Measurements from ENCODE around the gene TTC27. TPM values are rescaled to one million over a fixed set of nuclear protein-coding genes. Genes with fewer than 3 reads are reported as not detected.
"Not testable (repeated sequence)": the region's sequence is repeated elsewhere in the genome, so short reads cannot be mapped to it uniquely, and the experiment has no call there.

TTC27 gene
- total RNA-seq, 2 donors from 2014 or later, result 16.4 to 20.3 TPM

GRCh38 chr2:32632089-32632488, 4.2 kb downstream of the TTC27 start:
- Histone ChIP-seq H3K4me3 (ENCODE audit: low read length) (no peak overlapping the region), H3K36me3 (ENCODE audit: control insufficient read depth, insufficient read depth, low read length) (peaks cover 17% of the 10 kb centered on the region), H3K27me3 (ENCODE audit: control insufficient read depth, insufficient read depth, low read length, poor library complexity, severe bottlenecking) (no peaks in the 10 kb centered on the region), H3K9me3 (ENCODE audit: control insufficient read depth, low read length) (no peaks in the 10 kb centered on the region), H3K27ac (ENCODE audit: low read depth, low read length) (no peak overlapping the region), H3K9ac (ENCODE audit: extremely low read depth, low read length, poor library complexity, severe bottlenecking) (no peak overlapping the region), H3K4me1 (ENCODE audit: control insufficient read depth, insufficient read depth, low read length) (no peaks in the 10 kb centered on the region)
- Mint-ChIP-seq H3K27me3 (ENCODE audit: insufficient read depth) (no peaks in the 10 kb centered on the region), H3K4me3 (no peak overlapping the region), H3K27ac (no peak overlapping the region), H3K9me3 (no peaks in the 10 kb centered on the region), H3K36me3 (ENCODE audit: low read depth) (peaks cover 15% of the 10 kb centered on the region), H3K4me1 (peaks cover 2% of the 10 kb centered on the region)
- DNase-seq, result no peak
- 99% methylated on average over 5 of the region's 5 CpGs; no CpG with 5 or more reads in 1 of the 2 experiments for WGBS, 2 experiments (ENCODE audit: insufficient coverage in 1 of 2, insufficient read length in 1 of 2)
- TF ChIP-seq, protein P1, sequence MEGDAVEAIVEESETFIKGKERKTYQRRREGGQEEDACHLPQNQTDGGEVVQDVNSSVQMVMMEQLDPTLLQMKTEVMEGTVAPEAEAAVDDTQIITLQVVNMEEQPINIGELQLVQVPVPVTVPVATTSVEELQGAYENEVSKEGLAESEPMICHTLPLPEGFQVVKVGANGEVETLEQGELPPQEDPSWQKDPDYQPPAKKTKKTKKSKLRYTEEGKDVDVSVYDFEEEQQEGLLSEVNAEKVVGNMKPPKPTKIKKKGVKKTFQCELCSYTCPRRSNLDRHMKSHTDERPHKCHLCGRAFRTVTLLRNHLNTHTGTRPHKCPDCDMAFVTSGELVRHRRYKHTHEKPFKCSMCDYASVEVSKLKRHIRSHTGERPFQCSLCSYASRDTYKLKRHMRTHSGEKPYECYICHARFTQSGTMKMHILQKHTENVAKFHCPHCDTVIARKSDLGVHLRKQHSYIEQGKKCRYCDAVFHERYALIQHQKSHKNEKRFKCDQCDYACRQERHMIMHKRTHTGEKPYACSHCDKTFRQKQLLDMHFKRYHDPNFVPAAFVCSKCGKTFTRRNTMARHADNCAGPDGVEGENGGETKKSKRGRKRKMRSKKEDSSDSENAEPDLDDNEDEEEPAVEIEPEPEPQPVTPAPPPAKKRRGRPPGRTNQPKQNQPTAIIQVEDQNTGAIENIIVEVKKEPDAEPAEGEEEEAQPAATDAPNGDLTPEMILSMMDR (conservative IDR thresholded peaks at IDR 0.05), result no peak

DNA sequence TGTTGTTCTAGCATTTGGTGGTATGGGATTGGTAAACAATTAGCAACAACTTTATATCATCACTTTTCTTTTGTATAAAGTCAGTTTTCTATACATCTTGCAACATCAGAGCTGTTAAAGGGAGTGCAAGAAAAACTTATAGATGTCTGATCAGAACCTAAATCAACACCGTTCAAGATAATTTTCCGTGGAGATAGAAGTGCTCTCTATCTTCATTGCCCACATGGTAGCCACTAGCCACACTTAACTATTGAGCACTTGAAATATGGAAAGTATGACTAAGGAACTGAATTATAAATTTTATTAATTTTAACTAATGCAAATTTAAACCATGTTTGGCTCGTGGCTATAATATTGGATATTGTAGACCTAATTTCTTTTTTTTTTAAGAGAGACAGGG, 5.2 kb downstream of the TTC27 start:
- Mint-ChIP-seq H3K36me3 (ENCODE audit: low read depth) (peaks cover 19% of the 10 kb centered on the region), H3K27ac (no peak overlapping the region), H3K27me3 (ENCODE audit: insufficient read depth) (no peaks in the 10 kb centered on the region), H3K9me3 (no peaks in the 10 kb centered on the region), H3K4me3 (no peak overlapping the region), H3K4me1 (peaks cover 2% of the 10 kb centered on the region)
- TF ChIP-seq, protein P1 (conservative IDR thresholded peaks at IDR 0.05), result no peak
- Histone ChIP-seq H3K9ac (ENCODE audit: extremely low read depth, low read length, poor library complexity, severe bottlenecking) (no peak overlapping the region), H3K27me3 (ENCODE audit: control insufficient read depth, insufficient read depth, low read length, poor library complexity, severe bottlenecking) (no peaks in the 10 kb centered on the region), H3K36me3 (ENCODE audit: control insufficient read depth, insufficient read depth, low read length) (peaks cover 23% of the 10 kb centered on the region), H3K27ac (ENCODE audit: low read depth, low read length) (no peak overlapping the region), H3K4me3 (ENCODE audit: low read length) (no peak overlapping the region), H3K9me3 (ENCODE audit: control insufficient read depth, low read length) (no peaks in the 10 kb centered on the region), H3K4me1 (ENCODE audit: control insufficient read depth, insufficient read depth, low read length) (no peaks in the 10 kb centered on the region)
- no peak for DNase-seq
- 97% methylated on average over 3 of the region's 3 CpGs; no CpG with 5 or more reads in 1 of the 2 experiments for WGBS, 2 experiments (ENCODE audit: insufficient coverage in 1 of 2, insufficient read length in 1 of 2)

GRCh38 chr2:32638548-32638947, 10.7 kb downstream of the TTC27 start:
- H3K4me1 ChIP-seq (ENCODE audit: control insufficient read depth, insufficient read depth, low read length); H3K4me3 ChIP-seq (ENCODE audit: low read length); H3K27ac Mint-ChIP-seq; H3K9ac ChIP-seq (ENCODE audit: extremely low read depth, low read length, poor library complexity, severe bottlenecking); H3K27ac ChIP-seq (ENCODE audit: low read depth, low read length); H3K27me3 ChIP-seq (ENCODE audit: control insufficient read depth, insufficient read depth, low read length, poor library complexity, severe bottlenecking); DNase-seq; H3K9me3 ChIP-seq (ENCODE audit: control insufficient read depth, low read length); H3K9me3 Mint-ChIP-seq; H3K4me3 Mint-ChIP-seq; H3K4me1 Mint-ChIP-seq; H3K27me3 Mint-ChIP-seq (ENCODE audit: insufficient read depth): not testable (repeated sequence)
- H3K36me3 ChIP-seq (ENCODE audit: control insufficient read depth, insufficient read depth, low read length), result peaks cover 40% of the 10 kb centered on the region
- 98 to 100% methylated on average over 1 to 5 of the region's 5 CpGs for WGBS, 2 experiments (ENCODE audit: insufficient coverage in 1 of 2, insufficient read length in 1 of 2)
- peaks cover 36% of the 10 kb centered on the region for H3K36me3 Mint-ChIP-seq (ENCODE audit: low read depth)

- TF ChIP-seq, protein P1 (conservative IDR thresholded peaks at IDR 0.05), result no peak
- H3K9me3 Mint-ChIP-seq, result no peaks in the 10 kb centered on the region
- no peak for DNase-seq
- no peak overlapping the region for H3K4me3 ChIP-seq (ENCODE audit: low read length)
- H3K27ac ChIP-seq (ENCODE audit: low read depth, low read length), result no peak overlapping the region
- H3K9ac ChIP-seq (ENCODE audit: extremely low read depth, low read length, poor library complexity, severe bottlenecking), result no peak overlapping the region
- H3K4me3 Mint-ChIP-seq, result no peak overlapping the region
- no peak overlapping the region for H3K27ac Mint-ChIP-seq
- no peaks in the 10 kb centered on the region for H3K9me3 ChIP-seq (ENCODE audit: control insufficient read depth, low read length)
- H3K27me3 Mint-ChIP-seq (ENCODE audit: insufficient read depth), result no peaks in the 10 kb centered on the region
- H3K4me1 Mint-ChIP-seq, result no peaks in the 10 kb centered on the region
- WGBS, 2 experiments (ENCODE audit: insufficient coverage in 1 of 2, insufficient read length in 1 of 2), result 93 to 98% methylated on average over 4 to 5 of the region's 5 CpGs
- H3K36me3 Mint-ChIP-seq (ENCODE audit: low read depth), result peaks cover 36% of the 10 kb centered on the region
- no peaks in the 10 kb centered on the region for H3K4me1 ChIP-seq (ENCODE audit: control insufficient read depth, insufficient read depth, low read length)
- H3K27me3 ChIP-seq (ENCODE audit: control insufficient read depth, insufficient read depth, low read length, poor library complexity, severe bottlenecking), result no peaks in the 10 kb centered on the region
- H3K36me3 ChIP-seq (ENCODE audit: control insufficient read depth, insufficient read depth, low read length), result peaks cover 26% of the 10 kb centered on the region
Measured at GRCh38 chr2:32641180-32641579, 13.3 kb downstream of the TTC27 start.

Measured in endodermal cell (in vitro differentiated cells).